ENCODE data around the gene FBXL3. TPM values are rescaled to one million over a fixed set of nuclear protein-coding genes. Genes with fewer than 3 reads are reported as not detected.

The FBXL3 gene
- total and polyA plus RNA-seq, 2 of the 4 experiments (the other 2 are of a cell fraction) = 15.3 to 43.6 TPM

- Histone ChIP-seq H4K8ac (ENCODE audit: low read depth in 2 of 2, low read length in 2 of 2) (no peak overlapping the region), H2BK120ac (ENCODE audit: low read depth, low read length) (no peak overlapping the region), H3K27me3 (ENCODE audit: control insufficient read depth, insufficient read depth, low read length) (no peaks in the 10 kb centered on the region), H3K56ac (ENCODE audit: extremely low read depth, insufficient read depth, low read length) (no peak overlapping the region), H2BK20ac (ENCODE audit: low read depth, low read length) (no peak overlapping the region), H2BK5ac (ENCODE audit: low read depth, low read length, poor library complexity, severe bottlenecking) (no peak overlapping the region), H2BK15ac (ENCODE audit: low read depth, low read length) (no peak overlapping the region), H3K4ac (ENCODE audit: low read depth, low read length) (no peak overlapping the region), H3K9ac (ENCODE audit: low read depth, low read length) (no peak overlapping the region), H3K36me3 (ENCODE audit: control insufficient read depth, insufficient read depth, low read length) (peaks cover 24% of the 10 kb centered on the region), H3K9me1 (ENCODE audit: insufficient read depth, low read length) (no peaks in the 10 kb centered on the region; the same call in 1 of the 2 replicates), H3K4me3 (ENCODE audit: insufficient read depth, low read depth, low read length) (no peak overlapping the region), H3K18ac (ENCODE audit: low read depth, low read length) (no peak overlapping the region), H3K23ac (ENCODE audit: low read depth, low read length) (no peak overlapping the region), H4K5ac (ENCODE audit: low read depth, low read length) (no peak overlapping the region), H3K9me3 (ENCODE audit: control insufficient read depth, insufficient read depth, low read length) (no peaks in the 10 kb centered on the region), H3K79me1 (ENCODE audit: low read depth in 1 of 2, low read length in 2 of 2) (no peaks in the 10 kb centered on the region; a peak in 1 of 4 replicates), H4K91ac (ENCODE audit: insufficient read depth, low read depth, low read length) (no peak overlapping the region), H2AK9ac (replicated peaks; ENCODE audit: low read depth, low read length, poor library complexity) (no peak overlapping the region), H3K27ac (ENCODE audit: insufficient read depth, low read length) (no peak overlapping the region), H2AFZ (replicated peaks; ENCODE audit: low read length, poor library complexity) (no peak overlapping the region), H4K20me1 (ENCODE audit: insufficient read depth, low read length) (no peaks in the 10 kb centered on the region), H3K14ac (replicated peaks; ENCODE audit: low read depth, low read length) (no peak overlapping the region), H3K4me2 (ENCODE audit: low read depth, low read length) (no peak overlapping the region), H3K4me1 (ENCODE audit: control insufficient read depth, insufficient read depth, low read length) (no peaks in the 10 kb centered on the region), H2AK5ac (ENCODE audit: low read depth, low read length) (no peak overlapping the region)
- intact Hi-C loops (cut with micrococcal nuclease) (no loop called here), in situ Hi-C loops (cut with MboI; ENCODE audit: low sequenced_read_pairs) (no loop called here), dilution Hi-C loops (cut with HindIII; ENCODE audit: low sequenced_read_pairs, unreplicated experiment) (no loop called here)
- no CpG with 5 or more reads among the region's 5 CpGs for WGBS, 2 experiments (ENCODE audit: extremely low coverage in 2 of 2, insufficient read length in 1 of 2)
- ATAC-seq (ENCODE audit: low read depth) (no peak), DNase-seq (no peak)
- ChIA-PET CTCF (no interaction called here), POLR2A (ENCODE audit: unreplicated experiment) (no interaction called here)
- no peak for TF ChIP-seq CHD1 (IDR thresholded peaks at IDR 0.05; ENCODE audit: low read depth, low read length)
- TF ChIP-seq RCOR1 (IDR thresholded peaks at IDR 0.05; ENCODE audit: insufficient replicate concordance, low read length) = no peak
- no peak for TF ChIP-seq MAZ (IDR thresholded peaks at IDR 0.05; ENCODE audit: borderline replicate concordance, low read depth, low read length)
- TF ChIP-seq NFE2L2 (IDR thresholded peaks at IDR 0.05; ENCODE audit: low read depth, low read length) = no peak
- BruUV-seq (replicated peaks) = no TSS peak
These were observed 38.6 kb upstream of the FBXL3 start for GRCh38 chr13:77065461-77066147.
